GM12874 (cell line): ENCODE measurements around the gene ETV6.

Source experiments
- TF ChIP-seq, protein P1 (sequence below): IDR thresholded peaks from 2 replicates; pipeline ENCODE4 v1.5.1; 2011; ENCODE audit warnings: low read depth, mild to moderate bottlenecking, control low read depth, low read length, moderate library complexity; ENCODE audit not compliant: insufficient read depth

The ETV6 gene

DNA sequence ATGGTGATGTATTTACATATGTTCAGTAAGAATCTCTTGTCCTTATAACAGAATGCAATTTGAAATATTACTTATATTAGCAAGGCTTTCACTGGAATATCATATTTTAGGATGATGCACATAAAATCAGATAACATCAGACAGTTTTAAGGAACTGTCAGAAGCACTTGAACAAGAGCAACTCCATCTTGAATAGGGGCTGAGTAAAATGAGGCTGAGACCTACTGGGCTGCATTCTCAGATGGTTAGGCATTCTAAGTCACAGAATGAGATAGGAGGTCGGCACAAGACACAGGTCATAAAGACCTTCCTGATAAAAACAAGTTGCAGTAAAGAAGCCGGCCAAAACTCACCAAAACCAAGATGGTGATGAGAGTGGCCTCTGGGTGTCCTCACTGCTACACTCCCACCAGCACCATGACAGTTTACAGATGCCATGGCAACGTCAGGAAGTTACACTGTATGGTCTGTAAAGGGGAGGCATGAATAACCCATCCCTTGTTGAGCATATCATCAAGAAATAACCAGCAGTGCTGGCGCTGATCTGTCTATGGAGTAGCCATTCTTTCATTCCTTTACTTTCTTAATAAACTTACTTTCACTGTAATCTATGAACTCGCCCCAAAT lies 27.6 kb upstream of the ETV6 start:
- TF ChIP-seq, protein P1, sequence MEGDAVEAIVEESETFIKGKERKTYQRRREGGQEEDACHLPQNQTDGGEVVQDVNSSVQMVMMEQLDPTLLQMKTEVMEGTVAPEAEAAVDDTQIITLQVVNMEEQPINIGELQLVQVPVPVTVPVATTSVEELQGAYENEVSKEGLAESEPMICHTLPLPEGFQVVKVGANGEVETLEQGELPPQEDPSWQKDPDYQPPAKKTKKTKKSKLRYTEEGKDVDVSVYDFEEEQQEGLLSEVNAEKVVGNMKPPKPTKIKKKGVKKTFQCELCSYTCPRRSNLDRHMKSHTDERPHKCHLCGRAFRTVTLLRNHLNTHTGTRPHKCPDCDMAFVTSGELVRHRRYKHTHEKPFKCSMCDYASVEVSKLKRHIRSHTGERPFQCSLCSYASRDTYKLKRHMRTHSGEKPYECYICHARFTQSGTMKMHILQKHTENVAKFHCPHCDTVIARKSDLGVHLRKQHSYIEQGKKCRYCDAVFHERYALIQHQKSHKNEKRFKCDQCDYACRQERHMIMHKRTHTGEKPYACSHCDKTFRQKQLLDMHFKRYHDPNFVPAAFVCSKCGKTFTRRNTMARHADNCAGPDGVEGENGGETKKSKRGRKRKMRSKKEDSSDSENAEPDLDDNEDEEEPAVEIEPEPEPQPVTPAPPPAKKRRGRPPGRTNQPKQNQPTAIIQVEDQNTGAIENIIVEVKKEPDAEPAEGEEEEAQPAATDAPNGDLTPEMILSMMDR, result no peak

DNA sequence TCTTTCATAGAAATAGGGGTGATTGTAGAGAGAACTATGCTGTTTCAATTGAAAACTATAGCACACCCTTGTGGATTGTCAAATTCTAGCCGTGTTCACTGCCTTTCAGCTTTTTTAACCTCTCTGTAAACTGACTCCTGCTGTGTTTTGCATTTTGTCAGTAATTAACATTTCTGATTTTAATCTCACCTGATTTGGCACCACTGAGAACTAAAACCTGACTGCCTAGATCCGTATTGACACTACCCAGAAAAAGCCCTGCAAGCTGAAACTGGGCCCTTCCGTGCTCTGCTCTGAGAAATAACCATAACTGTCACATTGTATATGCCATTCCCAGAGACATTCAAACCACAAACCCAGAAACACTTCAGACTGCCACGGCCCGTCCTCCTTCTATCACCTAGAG lies 26.6 kb upstream of the ETV6 start:
- TF ChIP-seq, protein P1, result no peak; the same call in 1 of the 2 replicates

DNA sequence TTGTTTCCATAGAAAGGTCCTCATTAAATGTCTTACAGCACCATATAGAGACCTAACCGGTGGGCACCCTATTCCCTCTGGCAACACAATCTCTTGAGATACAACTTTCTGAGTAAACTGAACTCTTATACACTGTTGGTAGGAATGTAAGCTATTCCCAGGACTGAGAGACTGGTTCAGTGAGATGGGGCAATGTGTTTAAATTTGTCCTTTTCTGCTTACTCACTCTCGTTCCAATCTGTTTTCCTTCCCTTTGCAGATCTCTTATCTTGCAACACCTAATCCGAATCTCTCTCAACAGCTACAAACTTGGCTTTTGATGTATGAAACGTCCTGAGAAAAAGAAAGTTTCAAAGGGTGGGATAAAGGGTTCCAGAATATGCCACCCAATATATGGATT lies 26.1 kb upstream of the ETV6 start:
- TF ChIP-seq, protein P1, result no peak

DNA sequence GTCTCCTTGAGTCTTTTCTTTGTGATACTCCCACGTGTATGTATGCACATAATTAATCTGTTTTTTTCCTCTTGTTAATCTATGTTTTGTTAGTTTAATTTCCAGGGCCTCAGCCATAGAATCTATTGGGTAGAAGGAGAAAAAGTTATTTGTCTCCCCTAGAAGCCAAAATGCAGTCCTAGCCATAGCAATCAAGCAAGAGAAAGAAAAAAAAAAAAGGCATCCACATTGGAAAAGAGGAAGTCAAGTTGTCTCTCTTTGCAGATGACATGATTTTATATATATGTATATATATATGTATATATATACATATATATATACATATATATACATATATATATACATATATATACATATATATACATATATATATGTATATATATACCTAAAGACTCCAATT lies 25.4 kb upstream of the ETV6 start:
- TF ChIP-seq, protein P1, result no peak

DNA sequence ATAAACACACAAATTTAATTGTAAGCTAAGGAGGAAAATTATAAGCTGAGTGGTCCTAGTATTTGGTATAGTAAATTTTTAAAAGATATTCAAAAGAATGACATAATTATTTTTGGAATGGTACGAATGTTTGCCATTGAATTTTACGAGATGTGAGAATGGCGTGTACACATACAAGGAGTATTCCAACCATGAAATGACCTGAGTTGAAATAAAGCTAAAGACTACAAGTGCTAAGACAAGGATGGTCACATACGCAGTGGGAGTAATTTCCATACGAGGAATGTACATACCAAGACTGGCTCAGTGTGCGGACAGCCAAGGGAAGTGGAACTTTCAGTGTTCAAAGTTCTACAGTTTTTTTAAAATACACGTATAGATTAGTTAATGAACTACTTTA lies 21.1 kb upstream of the ETV6 start:
- TF ChIP-seq, protein P1, result no peak

DNA sequence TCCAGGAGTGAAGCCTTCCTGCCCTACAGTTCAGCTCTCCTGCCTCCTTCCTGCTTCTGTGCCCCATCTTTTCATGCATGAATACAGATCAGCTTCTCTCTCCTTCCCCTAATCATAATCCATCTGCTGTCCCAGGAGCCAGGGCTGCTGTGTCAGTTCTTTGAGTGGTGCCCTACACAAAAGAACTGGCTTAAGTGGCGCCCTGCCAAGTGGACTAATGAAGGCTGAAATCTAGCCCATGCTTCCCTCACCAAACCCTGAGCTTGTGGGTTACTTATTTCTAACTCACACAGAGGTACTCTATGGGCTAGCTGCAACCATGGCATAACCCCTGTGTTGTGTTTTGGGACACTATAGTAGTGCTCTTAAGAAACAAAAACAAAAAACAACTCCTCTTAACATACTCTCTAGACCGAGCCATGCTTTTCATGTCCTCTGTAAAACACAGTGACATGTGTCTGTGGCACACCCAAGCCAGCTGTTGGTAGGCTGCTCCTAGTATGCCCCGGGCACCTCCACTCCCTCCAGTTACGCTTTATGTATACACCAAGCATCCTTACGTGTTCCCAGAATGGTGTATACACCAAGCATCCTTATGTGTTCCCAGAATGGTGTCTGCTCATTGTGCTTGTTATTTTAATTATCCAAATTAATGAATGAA lies 19.3 kb upstream of the ETV6 start:
- TF ChIP-seq, protein P1, result no peak

DNA sequence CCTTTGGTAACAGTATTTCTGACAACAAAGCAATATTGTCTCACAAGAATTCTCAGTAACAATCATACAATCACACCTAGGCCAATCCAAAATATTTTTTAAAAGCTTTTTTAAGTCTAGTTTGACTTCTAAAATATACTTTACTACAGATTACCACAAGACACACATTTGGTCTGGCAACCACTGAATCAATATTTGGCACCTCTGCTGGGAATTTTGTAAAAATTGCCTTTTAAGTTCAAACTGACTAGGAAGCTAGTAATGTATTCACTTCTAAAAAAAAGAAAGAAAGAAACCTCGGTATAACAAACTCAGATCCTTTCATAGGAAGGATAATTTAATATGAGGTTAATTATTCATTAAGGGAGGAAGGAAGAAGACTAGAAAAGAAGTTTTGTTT lies 18.2 kb upstream of the ETV6 start:
- TF ChIP-seq, protein P1, result no peak
